Activated B cell treated with CpG ODN at 0.5 μM for 24 hours (primary cell): ENCODE measurements around the gene RALB. TPM values are rescaled to one million over a fixed set of nuclear protein-coding genes. Genes with fewer than 3 reads are reported as not detected.

ENCODE experiments used
- ATAC-seq: fragments of 200-7000 bp; cut with Tn5 transposase; one replicate; pipeline ENCODE4 v1.10.0; 2021; ENCODE audit warnings: low read depth, mild to moderate bottlenecking, moderate library complexity
- CTCF ChIA-PET: fragments of 350-600 bp; sonication (Branson Sonifier 250); formaldehyde crosslinking; loops from one replicate; lab custom pipeline; 2021; ENCODE audit warnings: antibody characterized with exemption; lab: Charles Lee
- POLR2A ChIA-PET: fragments of 350-600 bp; sonication (Branson Sonifier 250); formaldehyde crosslinking; loops from one replicate; lab custom pipeline; 2021; ENCODE audit warnings: antibody characterized with exemption; lab: Charles Lee
- DNase-seq: peaks from one replicate; pipeline ENCODE4 v3.0.0; 2022
- H3K27ac Mint-ChIP-seq: one replicate; pipeline ENCODE4 v1.8.0; 2020; ENCODE audit warnings: mixed read lengths
- H3K27me3 Mint-ChIP-seq: one replicate; pipeline ENCODE4 v1.8.0; 2021; ENCODE audit warnings: mixed read lengths
- H3K36me3 Mint-ChIP-seq: one replicate; pipeline ENCODE4 v1.8.0; 2021; ENCODE audit warnings: low read depth, mixed read lengths
- H3K4me1 Mint-ChIP-seq: one replicate; pipeline ENCODE4 v1.8.0; 2021; ENCODE audit warnings: mixed read lengths
- H3K4me3 Mint-ChIP-seq: one replicate; pipeline ENCODE4 v1.8.0; 2020; ENCODE audit warnings: mild to moderate bottlenecking, mixed read lengths
- H3K9me3 Mint-ChIP-seq: one replicate; pipeline ENCODE4 v1.8.0; 2020; ENCODE audit warnings: mixed read lengths
- intact Hi-C: fragments of 100-400 bp; cut with micrococcal nuclease; formaldehyde crosslinking; loops from one replicate; pipeline ENCODE4 v1.15.1; 2024
- total RNA-seq: library from RNA; stranded (reverse); gene quantifications from 2 replicates; pipeline ENCODE4 v1.2.3, GENCODE V29; 2022
- TF ChIP-seq, protein P1 (sequence below): fragments of 200-600 bp; IDR thresholded peaks from one replicate; pipeline ENCODE4 v1.8.0; 2022; ENCODE audit warnings: antibody characterized with exemption, mild to moderate bottlenecking

Gene RALB
- total RNA-seq, 1 donor from 2014 or later = 33.4 TPM

GRCh38 chr2:120290737-120291136 lies 38.1 kb downstream of the RALB start:
- intact Hi-C loops = no loop called here
- H3K9me3 Mint-ChIP-seq = no peaks in the 10 kb centered on the region
- TF ChIP-seq, protein P1, sequence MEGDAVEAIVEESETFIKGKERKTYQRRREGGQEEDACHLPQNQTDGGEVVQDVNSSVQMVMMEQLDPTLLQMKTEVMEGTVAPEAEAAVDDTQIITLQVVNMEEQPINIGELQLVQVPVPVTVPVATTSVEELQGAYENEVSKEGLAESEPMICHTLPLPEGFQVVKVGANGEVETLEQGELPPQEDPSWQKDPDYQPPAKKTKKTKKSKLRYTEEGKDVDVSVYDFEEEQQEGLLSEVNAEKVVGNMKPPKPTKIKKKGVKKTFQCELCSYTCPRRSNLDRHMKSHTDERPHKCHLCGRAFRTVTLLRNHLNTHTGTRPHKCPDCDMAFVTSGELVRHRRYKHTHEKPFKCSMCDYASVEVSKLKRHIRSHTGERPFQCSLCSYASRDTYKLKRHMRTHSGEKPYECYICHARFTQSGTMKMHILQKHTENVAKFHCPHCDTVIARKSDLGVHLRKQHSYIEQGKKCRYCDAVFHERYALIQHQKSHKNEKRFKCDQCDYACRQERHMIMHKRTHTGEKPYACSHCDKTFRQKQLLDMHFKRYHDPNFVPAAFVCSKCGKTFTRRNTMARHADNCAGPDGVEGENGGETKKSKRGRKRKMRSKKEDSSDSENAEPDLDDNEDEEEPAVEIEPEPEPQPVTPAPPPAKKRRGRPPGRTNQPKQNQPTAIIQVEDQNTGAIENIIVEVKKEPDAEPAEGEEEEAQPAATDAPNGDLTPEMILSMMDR = no peak
- ChIA-PET POLR2A (interaction anchor here (0.6 to 1.2 kb wide), 2 partner anchors 39 to 57 kb away, joined by 3 to 5 read pairs; no protein-coding TSS in a partner anchor), CTCF (interaction anchor here (1.0 kb wide), 1 partner anchor 23 kb away, joined by 3 read pairs; no protein-coding TSS in a partner anchor)
- no peaks in the 10 kb centered on the region for H3K27me3 Mint-ChIP-seq
- DNase-seq (no peak), ATAC-seq (no peak)
- H3K4me3 Mint-ChIP-seq = no peak overlapping the region
- no peak overlapping the region for H3K27ac Mint-ChIP-seq
- H3K4me1 Mint-ChIP-seq = peaks cover 33% of the 10 kb centered on the region
- H3K36me3 Mint-ChIP-seq = peaks cover 71% of the 10 kb centered on the region

GRCh38 chr2:120291401-120292311 lies 39.0 kb downstream of the RALB start:
- Mint-ChIP-seq H3K27ac (no peak overlapping the region), H3K4me3 (no peak overlapping the region), H3K9me3 (no peaks in the 10 kb centered on the region), H3K36me3 (peaks cover 71% of the 10 kb centered on the region), H3K4me1 (peaks cover 28% of the 10 kb centered on the region), H3K27me3 (no peaks in the 10 kb centered on the region)
- TF ChIP-seq, protein P1 = no peak
- DNase-seq = no peak
- CTCF ChIA-PET = no interaction called here
- intact Hi-C loops = no loop called here
- ATAC-seq = no peak
- POLR2A ChIA-PET = interaction anchor here (0.6 kb wide), 1 partner anchor 58 kb away, joined by 3 read pairs; no protein-coding TSS in a partner anchor

- intact Hi-C loops = no loop called here
- POLR2A ChIA-PET = no interaction called here
- H3K27me3 Mint-ChIP-seq = no peaks in the 10 kb centered on the region
- no peaks in the 10 kb centered on the region for H3K9me3 Mint-ChIP-seq
- TF ChIP-seq, protein P1 = no peak
- peak overlapping the region; percentile 60 for H3K27ac Mint-ChIP-seq
- peaks cover 14% of the 10 kb centered on the region for H3K4me1 Mint-ChIP-seq
- ATAC-seq = no peak
- H3K4me3 Mint-ChIP-seq = peak overlapping the region; percentile 11
- peaks cover 79% of the 10 kb centered on the region for H3K36me3 Mint-ChIP-seq
- CTCF ChIA-PET = no interaction called here
- no peak for DNase-seq
These were observed 40.7 kb downstream of the RALB start for GRCh38 chr2:120293096-120294007.

DNA sequence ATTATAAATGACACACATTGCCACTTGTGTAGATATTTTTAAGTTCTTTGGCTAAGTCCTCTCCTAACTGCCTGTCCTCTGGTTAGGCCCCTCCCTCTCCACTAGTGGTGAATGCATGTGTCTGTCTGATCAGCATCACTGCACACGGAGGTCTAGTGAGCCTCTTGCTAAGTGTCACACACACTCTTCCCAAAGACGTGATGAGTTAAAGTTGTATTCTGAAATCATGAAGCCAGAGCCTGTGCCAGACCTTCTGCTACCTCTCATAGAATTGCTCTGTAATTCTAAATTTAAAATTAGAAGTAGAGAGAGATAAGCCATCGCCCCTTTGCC lies 41.3 kb downstream of the RALB start:
- peak overlapping the region; percentile 11 for H3K4me3 Mint-ChIP-seq

More for the DNA sequence above, 41.3 kb downstream of the RALB start:
- Mint-ChIP-seq H3K9me3 (no peaks in the 10 kb centered on the region), H3K36me3 (peaks cover 80% of the 10 kb centered on the region), H3K27ac (no peak overlapping the region), H3K4me1 (peaks cover 14% of the 10 kb centered on the region), H3K27me3 (no peaks in the 10 kb centered on the region)
- no peak for DNase-seq
- TF ChIP-seq, protein P1 = no peak
- peak; percentile 88 for ATAC-seq
- ChIA-PET POLR2A (no interaction called here), CTCF (no interaction called here)
- intact Hi-C loops = no loop called here
